Activated CD8-positive, alpha-beta T cell treated with anti-CD3 and anti-CD28 coated beads for 36 hours (primary cell): ENCODE measurements around the gene SMPD2. TPM values are rescaled to one million over a fixed set of nuclear protein-coding genes. Genes with fewer than 3 reads are reported as not detected.

Experiments used
- ATAC-seq: fragments of 200-7000 bp; cut with Tn5 transposase; one replicate; pipeline ENCODE4 v1.10.0; 2021; ENCODE audit warnings: mild to moderate bottlenecking, moderate library complexity
- CTCF ChIA-PET: fragments of 350-600 bp; sonication (Branson Sonifier 250); formaldehyde crosslinking; loops from one replicate; lab custom pipeline; 2021; ENCODE audit warnings: antibody characterized with exemption; lab: Charles Lee
- POLR2A ChIA-PET: fragments of 350-600 bp; sonication (Branson Sonifier 250); formaldehyde crosslinking; loops from one replicate; lab custom pipeline; 2021; ENCODE audit warnings: antibody characterized with exemption; lab: Charles Lee
- DNase-seq: peaks from one replicate; pipeline ENCODE4 v3.0.0-alpha.2; 2020
- H3K27ac Mint-ChIP-seq: one replicate; pipeline ENCODE4 v1.8.0; 2021; ENCODE audit warnings: mild to moderate bottlenecking, mixed read lengths
- H3K27me3 Mint-ChIP-seq: one replicate; pipeline ENCODE4 v1.8.0; 2021; ENCODE audit warnings: mixed read lengths
- H3K36me3 Mint-ChIP-seq: one replicate; pipeline ENCODE4 v1.8.0; 2021; ENCODE audit warnings: low read depth, mixed read lengths
- H3K4me1 Mint-ChIP-seq: one replicate; pipeline ENCODE4 v1.8.0; 2021; ENCODE audit warnings: low read depth, mixed read lengths
- H3K4me3 Mint-ChIP-seq: one replicate; pipeline ENCODE4 v1.8.0; 2021; ENCODE audit warnings: mild to moderate bottlenecking, moderate library complexity, mixed read lengths
- H3K9me3 Mint-ChIP-seq: one replicate; pipeline ENCODE4 v1.8.0; 2021; ENCODE audit warnings: mixed read lengths
- CTCF ChIP-seq: fragments of 200-600 bp; IDR thresholded peaks from one replicate; pipeline ENCODE4 v1.8.0; 2022; ENCODE audit warnings: antibody characterized with exemption, mild to moderate bottlenecking
- intact Hi-C: fragments of 100-400 bp; cut with micrococcal nuclease; formaldehyde crosslinking; loops from one replicate; pipeline ENCODE4 v1.10.0; 2022
- total RNA-seq, 2 experiments: library from RNA; stranded (reverse); gene quantifications; one replicate each; pipeline ENCODE4 v1.2.3, GENCODE V29; 2021

The SMPD2 gene
- total RNA-seq, 2 experiments from 2014 or later: 8.7 to 9.6 TPM

- H3K4me1 Mint-ChIP-seq: peaks cover 34% of the 10 kb centered on the region
- no peak overlapping the region for H3K4me3 Mint-ChIP-seq
- no peak for TF ChIP-seq CTCF
- DNase-seq (no peak), ATAC-seq (no peak)
- no peaks in the 10 kb centered on the region for H3K27me3 Mint-ChIP-seq
- intact Hi-C loops: no loop called here
- ChIA-PET POLR2A (interaction anchor here (0.6 to 2.4 kb wide), 7 partner anchors 7 to 140 kb away, joined by 3 to 16 read pairs (median 3); partner anchors contain the start of genes PPIL6 and SMPD2), CTCF (interaction anchor here (1.1 kb wide), 1 partner anchor 65 kb away, joined by 3 read pairs; no protein-coding TSS in a partner anchor)
- H3K36me3 Mint-ChIP-seq: peaks cover 14% of the 10 kb centered on the region
- no peaks in the 10 kb centered on the region for H3K9me3 Mint-ChIP-seq
- H3K27ac Mint-ChIP-seq: no peak overlapping the region
These were observed 8.1 kb downstream of the SMPD2 start for GRCh38 chr6:109448615-109449014.

GRCh38 chr6:109449064-109449794, 8.7 kb downstream of the SMPD2 start:
- Mint-ChIP-seq H3K4me3 (no peak overlapping the region), H3K27me3 (no peaks in the 10 kb centered on the region), H3K9me3 (no peaks in the 10 kb centered on the region), H3K36me3 (peaks cover 14% of the 10 kb centered on the region), H3K4me1 (peaks cover 39% of the 10 kb centered on the region), H3K27ac (peak overlapping the region; percentile 17)
- ATAC-seq (no peak), DNase-seq (no peak)
- POLR2A ChIA-PET: interaction anchor here (0.6 to 2.4 kb wide), 6 partner anchors 8 to 141 kb away, joined by 3 to 16 read pairs (median 4); partner anchors contain the start of genes PPIL6 and SMPD2
- CTCF ChIA-PET: interaction anchor here (1.1 to 2.2 kb wide), 2 partner anchors 8 to 66 kb away, joined by 3 to 7 read pairs; partner anchors contain the start of genes PPIL6 and SMPD2
- no peak for TF ChIP-seq CTCF
- intact Hi-C loops: no loop called here

GRCh38 chr6:109449795-109450673, 9.5 kb downstream of the SMPD2 start:
- Mint-ChIP-seq H3K36me3 (peaks cover 14% of the 10 kb centered on the region), H3K4me3 (no peak overlapping the region), H3K4me1 (peaks cover 44% of the 10 kb centered on the region), H3K27me3 (no peaks in the 10 kb centered on the region), H3K27ac (peak overlapping the region; percentile 17), H3K9me3 (no peaks in the 10 kb centered on the region)
- intact Hi-C loops: no loop called here
- DNase-seq: peak; percentile 66
- no peak for TF ChIP-seq CTCF
- POLR2A ChIA-PET: interaction anchor here (1.5 to 2.4 kb wide), 2 partner anchors 9 kb away, joined by 3 to 16 read pairs; partner anchors contain the start of genes PPIL6 and SMPD2
- CTCF ChIA-PET: interaction anchor here (2.2 kb wide), 1 partner anchor 9 kb away, joined by 7 read pairs; the partner anchor contains the start of genes PPIL6 and SMPD2
- peak; percentile 66 for ATAC-seq

GRCh38 chr6:109450801-109451200, 10.3 kb downstream of the SMPD2 start:
- intact Hi-C loops: no loop called here
- POLR2A ChIA-PET: interaction anchor here (0.7 to 2.4 kb wide), 2 partner anchors 10 to 222 kb away, joined by 3 to 16 read pairs; partner anchors contain the start of genes PPIL6 and SMPD2
- H3K27ac Mint-ChIP-seq: no peak overlapping the region

More at GRCh38 chr6:109450801-109451200, 10.3 kb downstream of the SMPD2 start:
- CTCF ChIA-PET: interaction anchor here (2.2 kb wide), 1 partner anchor 10 kb away, joined by 7 read pairs; the partner anchor contains the start of genes PPIL6 and SMPD2
- Mint-ChIP-seq H3K27me3 (no peaks in the 10 kb centered on the region), H3K4me3 (no peak overlapping the region), H3K4me1 (peaks cover 46% of the 10 kb centered on the region), H3K9me3 (no peaks in the 10 kb centered on the region), H3K36me3 (peaks cover 11% of the 10 kb centered on the region)
- no peak for TF ChIP-seq CTCF
- ATAC-seq (no peak), DNase-seq (no peak)
